ENCODE measurements around the gene TRHDE. TPM values are rescaled to one million over a fixed set of nuclear protein-coding genes. Genes with fewer than 3 reads are reported as not detected.

TRHDE gene
- total RNA-seq, 1 donor, result under 0.01 TPM

- DNase-seq (ENCODE audit: low read depth in 2 of 3, low spot score in 2 of 3), result no peak
Observed at GRCh38 chr12:72406111-72406510, 133.9 kb downstream of the TRHDE start.

- no peak for DNase-seq (ENCODE audit: low read depth in 2 of 3, low spot score in 2 of 3)
Observed at GRCh38 chr12:72432037-72432604, 160.0 kb downstream of the TRHDE start.

- no peak for DNase-seq (ENCODE audit: low read depth in 2 of 3, low spot score in 2 of 3)
Observed at GRCh38 chr12:72433298-72433697, 161.1 kb downstream of the TRHDE start.

GRCh38 chr12:72434999-72435398 lies 162.8 kb downstream of the TRHDE start:
- no peak for DNase-seq (ENCODE audit: low read depth in 2 of 3, low spot score in 2 of 3)

DNA sequence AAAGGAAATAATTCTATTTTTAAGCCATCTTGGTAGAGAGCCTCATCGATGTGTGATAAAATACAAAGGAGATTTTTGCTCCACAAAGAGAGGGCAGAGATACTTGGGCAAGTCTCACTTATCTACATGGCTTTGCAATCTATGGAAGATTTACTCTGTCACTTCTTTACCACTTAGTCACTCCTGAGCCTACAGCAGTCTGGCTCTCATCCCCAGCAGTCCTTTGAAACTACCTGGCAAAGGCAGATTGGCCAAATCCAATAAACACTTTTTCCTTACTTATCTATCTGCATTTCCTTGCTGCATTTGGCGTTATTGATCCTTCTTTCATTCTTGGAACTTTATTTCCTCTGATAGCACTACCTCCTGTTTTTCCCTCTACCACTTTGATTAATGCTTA lies 170.0 kb downstream of the TRHDE start:
- DNase-seq (ENCODE audit: low read depth in 2 of 3, low spot score in 2 of 3), result no peak

- DNase-seq (ENCODE audit: low read depth in 2 of 3, low spot score in 2 of 3), result no peak
Observed at GRCh38 chr12:72444125-72444524, 172.0 kb downstream of the TRHDE start.

DNA sequence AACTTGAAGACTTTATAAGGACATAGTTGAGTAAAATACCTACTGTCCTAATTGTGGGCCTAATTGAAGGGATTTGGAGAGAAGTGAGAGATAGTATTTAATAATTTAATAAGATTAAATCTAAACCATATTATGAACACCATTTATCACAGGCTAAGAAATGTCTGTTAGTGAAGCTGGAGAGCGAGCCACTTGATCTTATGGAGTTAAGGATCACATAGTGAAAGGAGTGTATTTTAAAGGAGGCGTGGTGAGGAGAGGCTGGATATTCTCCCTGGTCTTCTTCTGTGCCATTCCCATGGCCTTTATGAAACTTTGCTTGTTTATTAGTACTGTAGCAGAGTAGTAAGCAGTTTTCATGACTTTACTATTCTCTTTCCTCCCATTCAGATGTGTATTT lies 172.4 kb downstream of the TRHDE start:
- no peak for DNase-seq (ENCODE audit: low read depth in 2 of 3, low spot score in 2 of 3)

GRCh38 chr12:72448089-72448488 lies 175.9 kb downstream of the TRHDE start:
- DNase-seq (ENCODE audit: low read depth in 2 of 3, low spot score in 2 of 3), result no peak

GRCh38 chr12:72448805-72449204 lies 176.6 kb downstream of the TRHDE start:
- no peak for DNase-seq (ENCODE audit: low read depth in 2 of 3, low spot score in 2 of 3)

DNA sequence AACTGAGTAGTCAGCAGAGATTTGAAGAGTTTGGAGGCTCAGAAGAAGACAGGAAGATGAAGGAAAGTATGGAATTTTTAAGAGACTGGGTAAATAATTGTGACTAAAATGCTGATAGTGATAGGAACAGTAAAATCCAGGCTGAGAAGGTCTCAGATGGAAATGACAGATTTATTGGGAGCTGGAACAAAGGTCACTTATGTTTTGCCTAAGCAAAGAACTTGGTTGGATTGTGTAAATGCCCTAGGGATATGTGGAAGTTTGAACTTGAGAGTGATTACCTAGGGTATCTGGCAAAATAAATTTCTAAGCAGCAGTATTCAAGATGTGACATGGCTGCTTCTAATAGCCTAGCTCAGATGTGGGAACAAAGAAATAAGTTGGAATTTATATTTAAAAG lies 180.9 kb downstream of the TRHDE start:
- DNase-seq (ENCODE audit: low read depth in 2 of 3, low spot score in 2 of 3), result no peak

DNA sequence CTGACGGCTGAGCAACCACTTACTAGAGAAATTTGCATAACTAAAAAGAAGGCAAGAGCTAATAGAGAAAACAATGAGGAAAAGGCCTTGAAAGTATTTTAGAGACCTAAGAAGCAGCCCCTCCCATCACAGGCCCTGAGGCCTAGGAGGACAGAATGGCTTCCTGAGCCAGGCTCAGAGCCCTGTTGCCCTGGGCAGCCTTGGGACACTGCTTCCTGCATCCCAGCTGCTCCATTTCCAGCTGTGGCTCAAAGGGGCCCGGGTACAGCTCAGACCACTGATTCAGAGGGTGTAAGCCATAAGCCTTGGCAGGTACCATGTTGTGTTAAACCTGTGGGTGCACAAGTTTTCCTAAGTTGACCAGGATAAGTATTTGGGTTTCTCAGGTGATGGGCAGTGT lies 181.4 kb downstream of the TRHDE start:
- DNase-seq (ENCODE audit: low read depth in 2 of 3, low spot score in 2 of 3), result no peak

DNA sequence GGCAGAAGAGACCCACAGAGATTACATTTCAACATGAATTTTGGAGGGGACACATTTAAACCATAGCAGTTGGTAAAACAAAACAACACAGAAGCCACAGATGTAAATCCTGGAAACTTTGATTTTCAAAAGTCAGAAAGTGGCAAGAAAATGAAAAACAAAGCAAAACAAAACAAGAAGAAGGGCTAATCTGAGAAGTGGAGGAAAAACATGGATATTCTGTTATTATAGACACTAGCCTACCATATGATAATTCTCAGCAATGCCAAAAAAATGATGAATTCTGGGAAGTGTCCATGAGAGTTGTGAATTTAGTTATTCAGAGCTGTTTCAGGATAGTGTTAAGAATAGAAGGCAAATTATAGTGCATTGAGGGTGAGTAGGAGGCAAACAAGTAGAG lies 192.3 kb downstream of the TRHDE start:
- no peak for DNase-seq (ENCODE audit: low read depth in 2 of 3, low spot score in 2 of 3)

GRCh38 chr12:72465155-72465554 lies 193.0 kb downstream of the TRHDE start:
- DNase-seq (ENCODE audit: low read depth in 2 of 3, low spot score in 2 of 3), result no peak

DNA sequence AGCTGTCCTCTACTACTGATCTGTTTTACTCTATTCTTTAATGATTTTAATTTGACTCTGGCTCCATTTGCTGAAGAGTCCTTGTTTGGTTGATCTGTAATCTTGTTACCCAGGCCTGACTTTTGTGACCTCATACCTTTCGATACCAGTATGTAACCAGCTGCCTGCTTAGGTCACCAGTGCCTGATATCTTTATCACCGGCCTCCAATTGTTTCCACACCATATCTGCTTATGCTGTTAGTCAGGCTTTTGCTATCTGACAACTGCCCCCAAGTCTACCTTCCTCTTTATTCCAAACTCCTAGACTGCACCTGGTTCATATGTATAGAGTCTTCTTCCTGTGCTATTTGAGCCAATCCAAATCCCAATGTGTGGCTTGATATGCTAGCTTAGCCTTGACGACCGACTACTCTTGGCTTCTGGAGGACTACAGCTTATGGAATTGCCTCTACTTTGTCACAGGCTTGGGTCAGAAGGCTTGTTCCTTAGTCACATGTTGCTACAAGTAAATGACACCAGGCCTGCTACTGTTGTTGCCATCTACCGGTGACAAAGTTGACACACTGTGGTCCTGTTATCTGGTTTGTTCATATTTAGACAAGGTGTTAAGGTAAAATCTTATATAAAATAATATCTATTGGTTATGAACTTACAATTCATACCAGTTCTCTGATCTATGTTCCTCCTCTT lies 193.9 kb downstream of the TRHDE start:
- DNase-seq (ENCODE audit: low read depth in 2 of 3, low spot score in 2 of 3), result no peak

- DNase-seq (ENCODE audit: low read depth in 2 of 3, low spot score in 2 of 3), result no peak
Observed at GRCh38 chr12:72467985-72468384, 195.8 kb downstream of the TRHDE start.

- no peak for DNase-seq (ENCODE audit: low read depth in 2 of 3, low spot score in 2 of 3)
Observed at GRCh38 chr12:72468505-72468904, 196.3 kb downstream of the TRHDE start.

GRCh38 chr12:72471806-72472205 lies 199.6 kb downstream of the TRHDE start:
- DNase-seq (ENCODE audit: low read depth in 2 of 3, low spot score in 2 of 3), result no peak

DNA sequence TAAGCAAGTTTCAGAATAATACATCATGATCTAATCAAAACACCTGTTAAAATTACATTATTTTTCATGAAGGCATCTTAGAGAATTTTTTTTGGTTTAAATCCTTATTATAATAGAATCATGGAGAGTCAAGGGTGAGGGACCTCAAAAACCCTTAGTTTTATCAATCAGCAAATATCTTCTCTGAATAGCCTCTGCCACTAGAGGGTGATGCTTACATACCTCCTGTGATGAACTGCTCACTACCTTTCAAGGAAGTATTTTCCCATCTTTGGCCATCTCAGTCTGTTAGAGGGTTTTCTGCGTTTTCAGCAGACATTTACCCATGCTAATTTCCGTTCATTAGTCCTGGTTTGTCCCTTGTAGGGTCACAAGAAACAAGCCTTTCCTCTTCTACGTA lies 200.2 kb downstream of the TRHDE start:
- DNase-seq (ENCODE audit: low read depth in 2 of 3, low spot score in 2 of 3), result no peak

DNA sequence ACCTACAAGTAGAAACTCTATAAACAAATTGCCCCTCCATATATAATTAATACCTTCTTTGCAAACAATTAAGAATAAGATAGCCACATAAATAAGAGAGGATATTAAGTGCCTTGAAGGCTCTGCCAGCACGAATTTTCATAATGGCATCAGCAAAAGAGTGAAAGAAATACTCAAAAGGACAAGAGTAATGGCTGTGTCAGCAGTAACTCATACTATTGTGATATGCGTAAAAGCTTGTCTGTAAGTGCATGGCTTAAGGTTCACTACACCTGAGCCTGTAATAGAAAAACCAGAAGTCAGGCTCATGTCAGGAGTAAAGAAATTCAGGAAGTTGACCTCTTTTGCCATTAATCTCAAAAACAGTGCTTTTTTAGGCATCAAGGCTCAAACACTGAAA lies 204.1 kb downstream of the TRHDE start:
- no peak for DNase-seq (ENCODE audit: low read depth in 2 of 3, low spot score in 2 of 3)

GRCh38 chr12:72485017-72485701 lies 213.0 kb downstream of the TRHDE start:
- DNase-seq (ENCODE audit: low read depth in 2 of 3, low spot score in 2 of 3), result no peak

GRCh38 chr12:72491426-72491825 lies 219.3 kb downstream of the TRHDE start:
- DNase-seq (ENCODE audit: low read depth in 2 of 3, low spot score in 2 of 3), result no peak

GRCh38 chr12:72493407-72493806 lies 221.2 kb downstream of the TRHDE start:
- DNase-seq (ENCODE audit: low read depth in 2 of 3, low spot score in 2 of 3), result no peak
